Peyer's patch (tissue), 4 donors: ENCODE data around the gene GRID2. TPM values are rescaled to one million over a fixed set of nuclear protein-coding genes. Genes with fewer than 3 reads are reported as not detected.

Experiments
- DNase-seq, 3 donors: peaks; one replicate each; pipeline ENCODE4 v3.0.0-alpha.2; 2017 to 2019
- H3K27ac ChIP-seq, 4 donors: fragments of 200-600 bp; sonication (generic); one replicate each; pipeline ENCODE4 v1.5.1; 2016 to 2019
- H3K27me3 ChIP-seq, 2 donors: fragments of 200-600 bp; sonication (generic); one replicate each; pipeline ENCODE4 v1.5.1; 2019
- H3K36me3 ChIP-seq, 3 donors: fragments of 200-600 bp; sonication (generic); one replicate each; pipeline ENCODE4 v1.5.1; 2016 to 2019
- H3K4me1 ChIP-seq, 4 donors: fragments of 200-600 bp; sonication (generic); one replicate each; pipeline ENCODE4 v1.5.1; 2016 to 2019
- H3K4me3 ChIP-seq, 4 donors: fragments of 200-600 bp; sonication (generic); 1 replicate in 3 of 4; 2 replicates in 1 of 4; pipeline ENCODE4 v1.5.1; 2016 to 2019; ENCODE audit warnings: mild to moderate bottlenecking in 1 of 4
- H3K9me3 ChIP-seq, 4 donors: fragments of 200-600 bp; sonication (generic); one replicate each; pipeline ENCODE4 v1.5.1; 2016 to 2019; ENCODE audit warnings: mild to moderate bottlenecking in 1 of 4
- CTCF ChIP-seq, 6 experiments: fragments of 450-650 bp in 4 of 6; fragments of 200-600 bp in 2 of 6; sonication (generic) in 1 of 6; IDR thresholded peaks; one replicate each; pipeline ENCODE4 v1.5.1; 2017 to 2019; ENCODE audit warnings: antibody characterized with exemption in 6 of 6, mild to moderate bottlenecking in 3 of 6, moderate library complexity in 1 of 6
- POLR2A ChIP-seq, 2 donors: fragments of 450-650 bp; IDR thresholded peaks; one replicate each; pipeline ENCODE4 v1.5.1; 2017; ENCODE audit warnings: antibody characterized with exemption in 2 of 2, mild to moderate bottlenecking in 2 of 2, moderate library complexity in 2 of 2
- total RNA-seq, 4 donors: library from RNA; depleted of rRNA; stranded (reverse); fragments of >200 nt; gene quantifications; one replicate each; pipeline ENCODE4 v1.1.0, GENCODE V29; 2016

The GRID2 gene
- total RNA-seq, 4 donors from 2014 or later = 0.54 TPM; not detected in 3

- TF ChIP-seq POLR2A (IDR thresholded peaks at IDR 0.05) (no peak), CTCF (IDR thresholded peaks at IDR 0.05) (no peak)
- Histone ChIP-seq H3K4me3 (no peak overlapping the region), H3K36me3 (no peaks in the 10 kb centered on the region), H3K27ac (no peak overlapping the region), H3K4me1 (no peaks in the 10 kb centered on the region), H3K27me3 (no peaks in the 10 kb centered on the region), H3K9me3 (no peaks in the 10 kb centered on the region)
- DNase-seq = no peak
Observed at GRCh38 chr4:93394545-93395081, 1090.8 kb downstream of the GRID2 start.

- TF ChIP-seq CTCF (IDR thresholded peaks at IDR 0.05) (no peak), POLR2A (IDR thresholded peaks at IDR 0.05) (no peak)
- no peaks in the 10 kb centered on the region for H3K27me3 ChIP-seq
- no peaks in the 10 kb centered on the region for H3K9me3 ChIP-seq
- no peaks in the 10 kb centered on the region for H3K36me3 ChIP-seq
- no peak for DNase-seq
- H3K4me3 ChIP-seq = no peak overlapping the region
- H3K4me1 ChIP-seq = no peaks in the 10 kb centered on the region
- H3K27ac ChIP-seq = no peak overlapping the region
Observed at GRCh38 chr4:93396272-93396671, 1092.5 kb downstream of the GRID2 start.

- no peak for TF ChIP-seq CTCF (IDR thresholded peaks at IDR 0.05)
- TF ChIP-seq POLR2A (IDR thresholded peaks at IDR 0.05) = no peak
- Histone ChIP-seq H3K27me3 (no peaks in the 10 kb centered on the region), H3K9me3 (no peaks in the 10 kb centered on the region)
Observed at GRCh38 chr4:93403571-93403970, 1099.8 kb downstream of the GRID2 start.

GRCh38 chr4:93407493-93408275, 1103.9 kb downstream of the GRID2 start:
- Histone ChIP-seq H3K27me3 (no peaks in the 10 kb centered on the region), H3K4me3 (no peak overlapping the region), H3K9me3 (no peaks in the 10 kb centered on the region), H3K4me1 (no peaks in the 10 kb centered on the region), H3K36me3 (no peaks in the 10 kb centered on the region), H3K27ac (no peak overlapping the region)
- DNase-seq = no peak
- no peak for TF ChIP-seq POLR2A (IDR thresholded peaks at IDR 0.05)
- TF ChIP-seq CTCF (IDR thresholded peaks at IDR 0.05) = no peak

More at GRCh38 chr4:93403571-93403970, 1099.8 kb downstream of the GRID2 start:
- no peak overlapping the region for H3K27ac ChIP-seq
- H3K4me3 ChIP-seq = no peak overlapping the region
- no peak for DNase-seq
- no peaks in the 10 kb centered on the region for H3K4me1 ChIP-seq
- H3K36me3 ChIP-seq = no peaks in the 10 kb centered on the region

GRCh38 chr4:93409035-93409434, 1105.3 kb downstream of the GRID2 start:
- no peak overlapping the region for H3K4me3 ChIP-seq
- no peak for TF ChIP-seq POLR2A (IDR thresholded peaks at IDR 0.05)
- no peak for TF ChIP-seq CTCF (IDR thresholded peaks at IDR 0.05)
- no peaks in the 10 kb centered on the region for H3K9me3 ChIP-seq
- no peak overlapping the region for H3K27ac ChIP-seq
- H3K4me1 ChIP-seq = no peaks in the 10 kb centered on the region
- H3K36me3 ChIP-seq = no peaks in the 10 kb centered on the region
- DNase-seq = no peak
- H3K27me3 ChIP-seq = no peaks in the 10 kb centered on the region
